Activated CD4-positive, alpha-beta T cell treated with anti-CD3 and anti-CD28 coated beads, Interleukin-2, amount 50 U/mL, for 24 hours (primary cell): ENCODE data around the gene MEDAG.

Experiments used
- DNase-seq, 2 donors: peaks; one replicate each; pipeline ENCODE4 v3.0.0-alpha.2; 2020; ENCODE audit warnings: low read depth in 1 of 2, low spot score in 1 of 2

Gene MEDAG

GRCh38 chr13:30905932-30906383 is at the start of gene MEDAG:
Gene MEDAG (plus strand): TSS chr13:30906271. CDS start chr13:30906516, 245 bp downstream.
- no peak for DNase-seq

- no peak for DNase-seq
Measured at GRCh38 chr13:30857018-30857417, 49.1 kb upstream of the MEDAG start.

- DNase-seq = no peak
Measured at GRCh38 chr13:30857636-30858035, 48.4 kb upstream of the MEDAG start.

GRCh38 chr13:30859326-30859725 is 46.7 kb upstream of the MEDAG start:
- no peak for DNase-seq

- no peak for DNase-seq
Measured at GRCh38 chr13:30861163-30861562, 44.9 kb upstream of the MEDAG start.

GRCh38 chr13:30861836-30862467 is 44.1 kb upstream of the MEDAG start:
- DNase-seq = no peak

- DNase-seq = no peak
Measured at GRCh38 chr13:30862707-30863106, 43.4 kb upstream of the MEDAG start.

GRCh38 chr13:30863231-30863630 is 42.8 kb upstream of the MEDAG start:
- no peak for DNase-seq

- DNase-seq = no peak
Measured at GRCh38 chr13:30863796-30864195, 42.3 kb upstream of the MEDAG start.

GRCh38 chr13:30864433-30865122 is 41.5 kb upstream of the MEDAG start:
- no peak for DNase-seq

- peak; percentile 28 to 58 for DNase-seq
Measured at GRCh38 chr13:30865123-30866049, 40.7 kb upstream of the MEDAG start.

- DNase-seq = no peak
Measured at GRCh38 chr13:30866677-30867076, 39.4 kb upstream of the MEDAG start.

GRCh38 chr13:30867089-30867669 is 38.9 kb upstream of the MEDAG start:
- no peak for DNase-seq

- DNase-seq = no peak
Measured at GRCh38 chr13:30868799-30869470, 37.1 kb upstream of the MEDAG start.

- no peak for DNase-seq
Measured at GRCh38 chr13:30869491-30869890, 36.6 kb upstream of the MEDAG start.

- no peak for DNase-seq
Measured at GRCh38 chr13:30870049-30870884, 35.8 kb upstream of the MEDAG start.

GRCh38 chr13:30870916-30871587 is 35.0 kb upstream of the MEDAG start:
- no peak for DNase-seq

GRCh38 chr13:30871588-30872275 is 34.3 kb upstream of the MEDAG start:
- DNase-seq = no peak

- DNase-seq = no peak
Measured at GRCh38 chr13:30872276-30872594, 33.8 kb upstream of the MEDAG start.
